HG02970 (cell line): ENCODE measurements around the gene ICAM2.
"Not testable (repeated sequence)": the region's sequence is repeated elsewhere in the genome, so short reads cannot be mapped to it uniquely, and the experiment has no call there.

Experiments
- ATAC-seq: cut with Tn5 transposase; IDR thresholded peaks from one replicate; pipeline ENCODE4 v1.9.1; 2021; ENCODE audit warnings: mild to moderate bottlenecking, moderate library complexity, moderate number of reproducible peaks; ENCODE audit not compliant: unreplicated experiment, low FRiP score

Gene ICAM2

GRCh38 chr17:63998050-63998720 is 22.2 kb downstream of the ICAM2 start, which contains the start of gene PRR29:
Gene PRR29, plus strand, starts transcription at chr17:63998351. Its CDS starts 14 bp downstream, at chr17:63998365.
- ATAC-seq, result no peak

DNA sequence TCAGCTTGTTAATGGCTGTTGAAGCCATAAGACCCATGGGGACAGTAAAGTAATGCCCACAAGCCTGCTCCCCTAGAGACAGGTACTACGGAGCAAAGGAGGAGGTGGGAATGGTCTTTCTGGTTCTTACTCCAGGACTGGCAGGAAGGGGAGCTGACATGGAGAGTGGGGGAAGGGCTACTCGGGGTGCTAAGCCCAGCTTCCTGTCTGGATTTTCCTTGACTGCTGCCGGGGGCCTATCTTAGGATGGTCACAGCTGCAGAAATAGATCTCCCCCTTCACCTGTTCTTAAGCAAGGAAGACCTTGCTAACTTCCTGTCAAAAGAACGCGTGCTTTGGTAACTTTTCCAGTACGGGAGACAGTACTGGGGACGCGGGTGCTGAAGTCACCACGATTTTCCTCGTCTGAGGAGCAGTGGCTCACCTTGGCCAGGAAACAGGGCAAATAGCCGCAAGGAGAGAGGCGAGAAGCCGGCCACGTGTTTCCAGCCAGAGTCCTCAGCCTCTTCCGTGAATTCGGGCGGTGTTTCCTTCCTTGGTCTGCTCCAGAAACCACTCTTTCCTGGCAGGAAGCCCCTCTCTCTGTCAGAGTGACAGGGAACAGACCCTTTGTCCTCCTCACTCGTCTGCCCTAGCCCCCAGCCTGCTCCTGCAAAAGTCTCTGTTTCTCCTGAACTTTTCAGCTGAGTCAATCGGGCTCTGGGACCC is 22.9 kb downstream of the ICAM2 start:
- ATAC-seq, result no peak

DNA sequence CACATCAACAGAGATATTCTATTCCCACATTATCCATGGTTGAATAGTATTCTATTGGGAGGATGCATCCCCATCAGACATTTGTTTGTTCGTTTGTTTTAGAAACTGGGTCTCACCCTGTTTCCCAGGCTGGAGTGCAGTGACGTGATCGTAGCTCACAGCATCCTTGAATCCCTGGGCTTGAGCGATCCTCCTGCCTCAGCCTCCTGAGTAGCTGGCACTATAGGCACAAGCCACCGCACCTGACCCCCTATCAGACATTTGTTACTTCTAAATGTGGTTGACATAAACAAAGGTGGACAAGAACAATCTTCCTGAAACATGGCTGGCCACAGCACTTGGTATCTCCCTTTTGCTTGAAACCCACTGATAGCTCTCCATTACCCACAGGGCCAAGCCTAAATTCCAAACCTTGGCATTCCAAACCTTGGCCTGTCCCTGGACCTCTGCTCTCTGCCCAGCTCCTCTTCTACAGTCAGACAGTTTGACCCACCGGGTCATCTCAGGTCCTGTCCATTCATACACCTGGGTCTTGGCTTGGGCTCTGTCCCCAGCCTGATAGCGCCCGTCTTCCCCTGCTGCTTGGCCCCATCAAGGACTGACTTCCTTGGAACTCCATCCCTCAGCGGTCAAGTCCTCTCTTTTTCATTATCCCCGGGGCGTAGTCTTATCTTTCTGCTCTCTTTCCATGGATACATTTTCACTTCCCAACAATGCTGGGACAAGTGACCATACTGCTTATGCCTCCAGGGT is 23.8 kb downstream of the ICAM2 start:
- no peak for ATAC-seq

- ATAC-seq, result no peak
These were observed 24.8 kb downstream of the ICAM2 start for GRCh38 chr17:63995626-63996025.

DNA sequence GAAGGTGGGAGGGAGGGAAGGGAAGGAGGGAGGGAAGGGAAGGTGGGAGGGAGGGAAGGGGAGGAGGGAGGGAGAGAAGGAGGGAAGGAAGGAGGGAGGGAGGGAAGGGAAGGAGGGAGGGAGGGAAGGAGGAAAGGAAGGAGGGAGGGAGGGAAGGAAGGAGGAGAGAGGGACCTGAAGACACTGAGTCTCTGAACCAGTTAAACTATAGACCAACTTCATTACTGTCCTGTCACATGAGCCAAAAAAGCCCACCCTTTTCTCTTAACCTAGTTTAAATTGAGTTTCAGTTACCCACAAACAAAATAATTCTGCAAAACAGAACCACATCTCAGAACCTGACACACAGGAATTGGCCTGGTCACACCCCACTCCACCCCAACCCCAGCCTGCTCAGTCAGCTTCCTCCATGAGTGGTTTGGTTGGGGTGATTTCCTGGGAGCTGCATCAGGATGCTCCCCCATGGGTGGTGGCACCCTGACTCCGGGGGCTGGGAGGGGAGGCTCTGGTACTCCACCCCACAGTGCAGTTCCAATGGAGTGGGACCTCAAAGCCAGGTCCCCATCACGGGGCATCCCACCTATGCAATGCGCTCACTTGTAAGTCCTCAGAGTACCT is 27.0 kb downstream of the ICAM2 start:
- ATAC-seq, result no peak

- no peak for ATAC-seq
These were observed 28.8 kb downstream of the ICAM2 start for GRCh38 chr17:63991611-63992010.

DNA sequence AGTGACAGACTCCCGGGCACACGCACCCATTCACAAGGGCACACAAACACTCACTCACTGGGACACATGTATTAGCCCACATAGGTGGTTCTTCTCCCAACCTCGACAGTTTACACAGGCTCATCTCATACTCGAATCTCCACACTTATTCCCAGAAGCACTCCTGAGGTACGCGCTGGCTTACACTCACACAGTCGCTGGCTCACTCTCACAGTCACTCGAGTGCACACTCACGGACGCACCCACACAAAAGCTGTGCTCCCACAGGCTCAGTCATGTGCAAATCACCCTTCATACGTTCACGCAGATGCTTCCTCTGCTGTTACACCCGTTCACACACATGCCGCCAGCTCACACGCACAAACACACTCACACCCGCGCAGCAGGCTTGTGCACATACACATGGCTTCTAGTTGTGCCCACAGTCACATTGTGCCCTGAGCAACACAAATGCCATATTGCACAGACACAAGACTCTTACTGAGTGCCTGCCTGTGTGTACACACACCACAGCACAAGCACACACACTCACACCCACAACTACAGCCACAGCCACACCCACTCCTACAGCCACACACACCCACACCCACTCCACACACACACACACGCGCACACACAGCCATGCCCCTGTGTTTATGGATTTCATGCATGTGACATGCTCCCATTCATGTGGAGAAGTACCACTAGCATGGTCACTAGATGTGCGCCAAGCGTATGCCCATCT is 30.6 kb downstream of the ICAM2 start:
- no peak for ATAC-seq

DNA sequence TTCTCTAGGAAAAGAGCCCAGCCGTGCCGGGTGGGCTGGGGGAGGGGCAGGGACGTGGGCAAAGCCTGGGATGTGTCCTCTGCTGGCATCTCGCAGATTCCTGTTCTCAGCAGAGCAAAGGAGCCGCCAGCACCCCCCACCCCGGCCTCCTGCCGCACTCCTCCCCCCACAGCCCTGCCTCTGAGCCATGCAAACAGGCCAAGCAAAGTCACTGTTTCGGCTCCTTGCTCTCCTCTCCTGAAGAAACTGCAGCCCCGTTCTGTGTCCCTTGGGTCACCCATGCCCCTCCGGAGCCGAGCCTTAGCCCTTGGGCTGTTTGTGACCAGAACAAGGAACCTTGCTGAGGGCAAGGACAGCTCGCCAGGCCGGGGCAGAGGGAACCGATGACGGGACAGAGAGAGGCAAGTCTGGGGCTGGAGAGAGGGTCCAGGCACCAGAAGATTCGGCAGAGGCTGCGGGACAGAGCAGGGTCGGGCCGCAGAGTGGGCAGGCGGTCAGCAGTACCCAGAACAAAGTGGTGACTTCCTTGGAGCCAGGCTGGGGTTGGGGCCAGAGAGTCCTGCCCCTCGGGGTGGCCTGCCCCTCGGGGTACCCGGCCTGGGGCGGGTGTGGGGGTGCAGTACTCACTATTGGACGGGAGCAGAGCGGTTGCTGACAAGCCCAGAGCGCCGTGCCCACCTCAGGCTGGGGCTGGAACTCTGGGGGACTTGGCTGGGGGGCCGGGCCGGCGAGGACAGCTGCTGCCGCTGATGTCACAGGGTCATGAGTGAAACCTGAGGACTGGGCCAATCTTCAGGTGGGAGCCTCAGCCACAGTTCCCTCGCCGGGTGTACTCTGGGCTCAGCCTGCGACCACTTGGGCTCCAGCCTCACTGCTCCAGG is 31.5 kb downstream of the ICAM2 start:
- ATAC-seq, result no peak

GRCh38 chr17:63988127-63988478 is 32.3 kb downstream of the ICAM2 start:
- no peak for ATAC-seq

- ATAC-seq, result no peak
These were observed 33.0 kb downstream of the ICAM2 start for GRCh38 chr17:63987221-63988126.

DNA sequence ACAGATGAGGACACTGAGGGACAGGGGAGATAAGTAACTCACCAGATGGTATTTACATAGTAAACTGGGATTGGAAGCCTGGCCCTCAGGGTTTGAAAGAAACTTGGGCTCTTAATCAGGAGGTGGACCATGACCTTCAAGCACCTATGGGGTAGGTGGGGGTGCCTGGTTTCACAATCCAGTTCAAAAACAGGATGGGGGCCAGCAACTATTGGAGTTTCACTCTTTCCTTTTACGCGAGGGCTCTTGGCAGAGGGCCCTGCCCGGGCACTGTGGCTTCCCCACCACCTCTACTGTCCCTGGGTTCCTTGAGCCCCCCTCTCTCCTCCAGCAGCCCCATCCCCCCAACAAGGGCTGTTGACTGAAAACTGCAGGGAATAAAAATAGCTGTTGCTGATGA is 33.6 kb downstream of the ICAM2 start:
- ATAC-seq, result no peak

DNA sequence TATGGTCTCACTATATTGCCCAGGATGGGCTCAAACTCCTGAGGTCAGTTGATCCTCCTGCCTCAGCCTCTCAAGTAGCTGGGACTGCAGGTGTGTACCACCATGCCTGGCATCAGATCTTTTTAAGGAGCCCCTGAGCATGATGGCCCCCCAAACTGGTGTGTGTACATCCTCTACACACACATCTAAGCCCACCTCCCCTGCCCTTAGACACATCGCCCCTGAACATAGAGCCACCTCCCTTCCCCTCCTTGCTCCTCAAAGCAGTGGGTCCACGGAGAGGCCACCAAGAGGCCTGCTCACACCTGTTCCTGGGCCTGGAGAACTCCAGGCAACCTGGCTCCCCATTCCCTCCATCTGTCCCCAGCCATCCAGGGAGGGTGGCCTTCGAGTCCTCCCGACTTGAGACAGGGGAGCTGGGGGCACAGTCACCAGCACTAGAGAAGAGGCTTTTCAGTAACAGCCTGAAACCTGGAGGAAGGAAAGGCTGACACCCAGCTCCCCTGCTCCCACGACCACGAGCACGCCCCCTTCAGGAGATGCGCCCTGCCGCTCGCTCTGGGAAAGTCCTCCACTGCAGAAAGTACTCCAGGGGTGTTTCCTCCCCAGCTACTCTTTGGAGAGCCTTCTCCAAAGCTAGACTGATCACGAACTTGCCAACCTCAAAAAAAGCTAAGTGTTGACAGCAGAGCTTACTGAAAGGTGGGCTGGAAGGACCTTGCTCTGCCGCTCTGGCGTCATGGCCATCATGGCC is 34.9 kb downstream of the ICAM2 start:
- ATAC-seq, result no peak

DNA sequence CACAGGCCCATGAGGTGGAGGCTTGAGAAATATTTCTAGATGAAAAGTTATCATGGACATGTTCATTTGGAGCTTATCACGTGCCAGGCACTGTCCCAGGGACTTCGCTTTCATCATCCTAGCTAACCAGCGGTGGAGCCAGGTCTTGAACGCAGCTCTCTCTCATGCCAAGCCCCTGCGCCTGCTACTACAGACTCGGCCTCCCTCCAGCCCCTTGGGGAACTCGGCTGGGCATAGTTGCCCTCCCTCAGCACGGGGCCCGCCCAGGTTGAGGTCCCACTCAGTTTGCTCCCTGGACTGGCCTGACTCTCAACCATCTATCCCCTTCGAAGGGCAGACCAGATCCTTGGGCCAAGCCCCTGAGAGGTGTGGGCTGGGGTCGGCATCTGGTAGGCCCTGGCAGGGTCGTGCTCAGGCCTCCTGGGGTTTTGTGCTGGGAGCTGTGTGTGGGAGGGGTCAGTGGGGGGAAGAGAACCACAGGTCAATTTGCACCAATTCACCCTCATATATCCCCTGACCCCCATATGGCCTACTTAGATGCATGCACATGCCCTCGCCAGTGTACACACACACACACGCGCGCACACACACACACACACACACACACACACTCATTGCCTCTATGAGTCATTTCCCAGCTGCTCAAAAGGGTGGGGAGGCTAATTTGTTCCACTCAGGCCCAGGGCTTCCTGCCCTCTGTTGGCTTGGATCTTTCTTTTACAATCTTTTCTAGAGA is 35.6 kb downstream of the ICAM2 start:
- no peak for ATAC-seq

DNA sequence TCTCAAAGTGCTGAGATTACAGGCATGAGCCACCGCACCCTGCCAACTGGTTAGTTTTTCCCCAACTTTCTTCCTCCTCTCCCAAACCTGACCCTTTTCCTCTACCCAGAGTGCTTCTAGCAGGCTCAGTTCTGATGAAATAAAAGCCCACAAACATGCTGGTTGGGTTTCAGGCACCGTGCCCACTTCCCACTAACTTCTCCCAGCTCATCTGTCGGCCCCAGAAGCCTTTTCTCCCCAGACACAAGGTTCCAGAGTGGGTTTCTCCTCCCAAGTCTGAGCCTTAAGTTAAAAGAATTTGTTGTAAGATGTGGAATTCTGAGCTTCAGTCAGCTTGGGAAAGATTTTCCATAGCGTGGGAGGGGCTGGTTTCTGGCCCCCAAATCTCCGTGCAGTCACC is 36.2 kb downstream of the ICAM2 start:
- ATAC-seq, result no peak

DNA sequence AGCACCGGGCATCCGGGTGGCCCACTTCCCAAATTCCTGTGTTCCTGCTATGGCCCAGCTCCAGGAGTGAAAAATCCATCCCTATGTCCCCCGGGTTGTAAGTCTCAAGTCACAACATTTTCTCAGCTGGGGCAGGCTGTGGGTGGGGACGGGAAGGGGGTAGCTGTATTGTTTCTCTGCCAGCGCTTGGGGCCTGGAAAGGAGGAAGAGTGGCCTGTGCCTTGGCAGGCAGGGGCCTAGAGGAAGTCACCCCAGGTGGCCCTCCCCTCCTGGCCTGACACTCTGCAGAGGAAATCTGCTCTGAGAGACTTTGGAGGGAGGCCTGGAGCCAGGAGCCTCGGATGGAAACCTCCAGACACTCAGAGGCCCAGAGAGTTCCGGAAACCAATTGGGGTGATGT is 37.1 kb downstream of the ICAM2 start:
- no peak for ATAC-seq

DNA sequence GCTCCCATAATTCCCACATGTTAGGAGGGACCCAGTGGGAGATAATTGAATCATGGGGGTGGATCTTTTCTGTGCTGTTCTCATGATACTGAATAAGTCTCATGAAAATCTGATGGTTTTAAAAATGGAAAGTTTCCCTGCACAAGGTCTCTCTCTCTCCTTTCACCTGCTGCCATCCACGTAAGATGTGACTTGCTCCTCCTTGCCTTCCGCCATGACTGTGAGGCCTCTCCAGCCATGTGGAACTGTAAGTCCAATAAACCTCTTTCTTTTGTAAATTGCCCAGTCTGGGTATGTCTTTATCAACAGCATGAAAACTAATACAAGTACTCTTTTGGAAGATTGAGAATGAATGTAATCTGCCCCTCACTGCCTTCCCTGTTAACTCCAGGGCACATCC is 37.8 kb downstream of the ICAM2 start:
- ATAC-seq, result not testable (repeated sequence)
